GM06990 (cell line): ENCODE data around the gene PPP2R2C.

Source experiments
- DNase-seq: peaks from one replicate; pipeline ENCODE4 v3.0.0-alpha.2; 2011; ENCODE audit not compliant: insufficient read length; ENCODE audit errors: extremely low read depth
- H3K27me3 ChIP-seq: replicated peaks from 2 replicates; pipeline ENCODE4 v1.6.0; 2011; ENCODE audit warnings: low read length; ENCODE audit not compliant: control insufficient read depth, insufficient read depth
- H3K36me3 ChIP-seq: 2 replicates; pipeline ENCODE4 v1.5.1; 2011; ENCODE audit warnings: low read length; ENCODE audit not compliant: control insufficient read depth, insufficient read depth
- H3K4me3 ChIP-seq: replicated peaks from 2 replicates; pipeline ENCODE4 v1.5.1; 2011; ENCODE audit warnings: low read depth, mild to moderate bottlenecking, control low read depth, low read length
- CTCF ChIP-seq: IDR thresholded peaks from 2 replicates; pipeline ENCODE4 v1.5.1; 2011; ENCODE audit warnings: low read length, control low read depth, mild to moderate bottlenecking, inconsistent platforms; ENCODE audit not compliant: insufficient read depth, poor library complexity, severe bottlenecking

Gene PPP2R2C

GRCh38 chr4:6389142-6389825, 83.1 kb downstream of the PPP2R2C start:
- TF ChIP-seq CTCF = no peak
- Histone ChIP-seq H3K27me3 (no peaks in the 10 kb centered on the region; the same call in 1 of the 2 replicates), H3K4me3 (no peak overlapping the region), H3K36me3 (no peaks in the 10 kb centered on the region)
- DNase-seq = no peak

- TF ChIP-seq CTCF = peak; percentile 7
- H3K4me3 ChIP-seq = no peak overlapping the region
- H3K27me3 ChIP-seq = no peaks in the 10 kb centered on the region; the same call in 1 of the 2 replicates
- H3K36me3 ChIP-seq = no peaks in the 10 kb centered on the region
- no peak for DNase-seq
Observed at GRCh38 chr4:6388713-6389112, 83.7 kb downstream of the PPP2R2C start.

GRCh38 chr4:6387946-6388345, 84.5 kb downstream of the PPP2R2C start:
- TF ChIP-seq CTCF = no peak
- no peaks in the 10 kb centered on the region; the same call in 1 of the 2 replicates for H3K27me3 ChIP-seq
- no peaks in the 10 kb centered on the region for H3K36me3 ChIP-seq
- DNase-seq = no peak
- no peak overlapping the region for H3K4me3 ChIP-seq

- DNase-seq = no peak
- Histone ChIP-seq H3K27me3 (no peaks in the 10 kb centered on the region; the same call in 1 of the 2 replicates), H3K4me3 (no peak overlapping the region), H3K36me3 (no peaks in the 10 kb centered on the region)
- TF ChIP-seq CTCF = no peak
Observed at GRCh38 chr4:6386091-6386490, 86.3 kb downstream of the PPP2R2C start.

GRCh38 chr4:6385288-6385687, 87.1 kb downstream of the PPP2R2C start:
- Histone ChIP-seq H3K4me3 (no peak overlapping the region), H3K36me3 (no peaks in the 10 kb centered on the region), H3K27me3 (no peaks in the 10 kb centered on the region; the same call in 1 of the 2 replicates)
- TF ChIP-seq CTCF = no peak
- DNase-seq = no peak

GRCh38 chr4:6384541-6384940, 87.9 kb downstream of the PPP2R2C start:
- H3K4me3 ChIP-seq = no peak overlapping the region
- no peaks in the 10 kb centered on the region for H3K36me3 ChIP-seq
- no peak for DNase-seq
- no peaks in the 10 kb centered on the region; the same call in 1 of the 2 replicates for H3K27me3 ChIP-seq
- TF ChIP-seq CTCF = no peak
